Astrocyte (in vitro differentiated cells and primary cell): ENCODE measurements around the gene TMSB10. TPM values are rescaled to one million over a fixed set of nuclear protein-coding genes. Genes with fewer than 3 reads are reported as not detected.
A peak's percentile ranks its signal among the peaks of the same experiment; 100 is the strongest.

Experiments
- DNase-seq: peaks from one replicate; pipeline ENCODE4 v3.0.0-alpha.2; 2010; ENCODE audit warnings: low read depth
- FAIRE-seq: peaks from 2 replicates; lab custom pipeline; 2011; peaks lifted over from hg19 to GRCh38; lab: Jason Lieb, UNC
- H2AFZ ChIP-seq: 2 replicates; pipeline ENCODE4 v1.6.0; 2012; ENCODE audit warnings: low read depth, low read length, inconsistent platforms
- H3K27ac ChIP-seq: 2 replicates; pipeline ENCODE4 v1.5.1; 2011; ENCODE audit warnings: low read depth, low read length, inconsistent platforms
- H3K27me3 ChIP-seq: 2 replicates; pipeline ENCODE4 v1.6.0; 2011; ENCODE audit warnings: low read length, inconsistent platforms; ENCODE audit not compliant: insufficient read depth
- H3K36me3 ChIP-seq: 2 replicates; pipeline ENCODE4 v1.5.1; 2011; ENCODE audit warnings: low read length, inconsistent platforms; ENCODE audit not compliant: insufficient read depth
- H3K4me1 ChIP-seq: 2 replicates; pipeline ENCODE4 v1.5.1; 2011; ENCODE audit warnings: low read length, inconsistent platforms; ENCODE audit not compliant: insufficient read depth
- H3K4me2 ChIP-seq: 2 replicates; pipeline ENCODE4 v1.6.0; 2012; ENCODE audit warnings: low read length, inconsistent platforms
- H3K4me3 ChIP-seq: 2 replicates; pipeline ENCODE4 v1.5.1; 2011; ENCODE audit warnings: low read depth, mild to moderate bottlenecking, low read length, inconsistent platforms; ENCODE audit not compliant: insufficient read depth
- H3K79me2 ChIP-seq: 2 replicates; pipeline ENCODE4 v1.6.0; 2012; ENCODE audit warnings: mild to moderate bottlenecking, low read length, inconsistent platforms; ENCODE audit not compliant: insufficient read depth
- H3K9ac ChIP-seq: 2 replicates; pipeline ENCODE4 v1.6.0; 2012; ENCODE audit warnings: mild to moderate bottlenecking, low read length, inconsistent platforms
- H3K9me3 ChIP-seq: 2 replicates; pipeline ENCODE4 v1.5.1; 2012; ENCODE audit warnings: low read depth, mild to moderate bottlenecking, low read length, inconsistent platforms; ENCODE audit not compliant: insufficient read depth
- H4K20me1 ChIP-seq: 2 replicates; pipeline ENCODE4 v1.6.0; 2012; ENCODE audit warnings: low read length, inconsistent platforms; ENCODE audit not compliant: insufficient read depth
- H3K27ac Mint-ChIP-seq: one replicate; pipeline ENCODE4 v1.8.0; 2021; ENCODE audit warnings: mild to moderate bottlenecking, mixed read lengths; ENCODE audit not compliant: unreplicated experiment
- H3K27me3 Mint-ChIP-seq: one replicate; pipeline ENCODE4 v1.8.0; 2021; ENCODE audit warnings: low read depth, mixed read lengths; ENCODE audit not compliant: unreplicated experiment
- H3K36me3 Mint-ChIP-seq: one replicate; pipeline ENCODE4 v1.8.0; 2021; ENCODE audit warnings: low read depth, mixed read lengths; ENCODE audit not compliant: unreplicated experiment
- H3K4me1 Mint-ChIP-seq: one replicate; pipeline ENCODE4 v1.8.0; 2021; ENCODE audit warnings: low read depth, mixed read lengths; ENCODE audit not compliant: unreplicated experiment
- H3K4me3 Mint-ChIP-seq: one replicate; pipeline ENCODE4 v1.8.0; 2021; ENCODE audit warnings: mild to moderate bottlenecking, moderate library complexity, mixed read lengths; ENCODE audit not compliant: unreplicated experiment
- H3K9me3 Mint-ChIP-seq: one replicate; pipeline ENCODE4 v1.8.0; 2021; ENCODE audit warnings: mild to moderate bottlenecking, mixed read lengths; ENCODE audit not compliant: unreplicated experiment
- EZH2 ChIP-seq: IDR thresholded peaks from 2 replicates; pipeline ENCODE4 v1.6.1; 2012; ENCODE audit warnings: mild to moderate bottlenecking, low read length, inconsistent platforms; ENCODE audit not compliant: insufficient read depth
- total RNA-seq: library from RNA; stranded (reverse); gene quantifications from 2 replicates; pipeline ENCODE4 v1.2.1, GENCODE V29; 2021
- TF ChIP-seq, protein P1 (sequence below): IDR thresholded peaks from 2 replicates; pipeline ENCODE4 v1.5.1; 2011; ENCODE audit warnings: low read depth, mild to moderate bottlenecking, inconsistent platforms, low read length, moderate library complexity; ENCODE audit not compliant: insufficient read depth

TMSB10 gene
- total RNA-seq, 1 donor from 2014 or later: 3,439 TPM

DNA sequence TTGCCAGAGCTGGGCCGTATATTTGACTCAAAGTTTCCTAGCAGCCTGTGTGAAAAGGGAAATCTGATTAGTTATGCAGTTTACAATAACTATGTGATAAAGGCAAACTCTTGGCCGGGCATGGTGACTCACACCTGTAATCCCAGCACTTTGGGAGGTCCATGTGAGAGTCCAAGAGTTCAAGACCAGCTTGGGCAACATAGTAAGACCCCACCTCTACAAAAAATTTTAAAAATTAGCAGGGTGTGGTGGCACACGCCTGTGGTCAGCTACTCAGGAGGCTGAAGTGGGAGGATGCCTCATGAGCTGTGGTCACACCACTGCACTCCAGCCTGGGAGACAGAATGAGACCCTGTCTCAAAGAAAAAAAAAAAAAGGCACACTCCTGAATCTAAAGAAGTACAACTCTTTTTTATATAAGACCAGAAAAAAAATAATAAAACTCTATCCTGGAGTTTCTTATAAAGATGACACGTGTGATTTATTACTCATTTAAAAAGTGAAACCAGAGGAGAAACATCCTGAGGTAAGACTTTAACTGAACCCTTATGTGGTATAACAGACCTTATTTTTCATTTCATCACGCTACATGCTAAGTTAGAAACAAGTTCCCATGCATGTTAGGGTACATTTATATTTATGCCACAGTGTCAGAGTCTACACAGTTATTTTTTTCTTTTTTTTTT, 32.9 kb downstream of the TMSB10 start:
- no peak for TF ChIP-seq EZH2
- TF ChIP-seq, protein P1, sequence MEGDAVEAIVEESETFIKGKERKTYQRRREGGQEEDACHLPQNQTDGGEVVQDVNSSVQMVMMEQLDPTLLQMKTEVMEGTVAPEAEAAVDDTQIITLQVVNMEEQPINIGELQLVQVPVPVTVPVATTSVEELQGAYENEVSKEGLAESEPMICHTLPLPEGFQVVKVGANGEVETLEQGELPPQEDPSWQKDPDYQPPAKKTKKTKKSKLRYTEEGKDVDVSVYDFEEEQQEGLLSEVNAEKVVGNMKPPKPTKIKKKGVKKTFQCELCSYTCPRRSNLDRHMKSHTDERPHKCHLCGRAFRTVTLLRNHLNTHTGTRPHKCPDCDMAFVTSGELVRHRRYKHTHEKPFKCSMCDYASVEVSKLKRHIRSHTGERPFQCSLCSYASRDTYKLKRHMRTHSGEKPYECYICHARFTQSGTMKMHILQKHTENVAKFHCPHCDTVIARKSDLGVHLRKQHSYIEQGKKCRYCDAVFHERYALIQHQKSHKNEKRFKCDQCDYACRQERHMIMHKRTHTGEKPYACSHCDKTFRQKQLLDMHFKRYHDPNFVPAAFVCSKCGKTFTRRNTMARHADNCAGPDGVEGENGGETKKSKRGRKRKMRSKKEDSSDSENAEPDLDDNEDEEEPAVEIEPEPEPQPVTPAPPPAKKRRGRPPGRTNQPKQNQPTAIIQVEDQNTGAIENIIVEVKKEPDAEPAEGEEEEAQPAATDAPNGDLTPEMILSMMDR: no peak
- no peaks in the 10 kb centered on the region for H3K9me3 ChIP-seq
- no peak overlapping the region for H3K4me3 ChIP-seq
- no peaks in the 10 kb centered on the region for H3K4me1 ChIP-seq
- H3K36me3 ChIP-seq: no peaks in the 10 kb centered on the region
- DNase-seq (peak; percentile 55), FAIRE-seq (no peak)
- Mint-ChIP-seq H3K9me3 (no peaks in the 10 kb centered on the region), H3K27me3 (no peaks in the 10 kb centered on the region), H3K27ac (no peak overlapping the region), H3K36me3 (no peaks in the 10 kb centered on the region), H3K4me1 (peaks cover 5% of the 10 kb centered on the region), H3K4me3 (no peak overlapping the region)
- H3K79me2 ChIP-seq: no peaks in the 10 kb centered on the region
- no peak overlapping the region for H3K9ac ChIP-seq
- H3K27ac ChIP-seq: no peak overlapping the region
- H4K20me1 ChIP-seq: no peaks in the 10 kb centered on the region
- no peaks in the 10 kb centered on the region for H3K27me3 ChIP-seq
- no peak overlapping the region for H3K4me2 ChIP-seq
- H2AFZ ChIP-seq: no peak overlapping the region

DNA sequence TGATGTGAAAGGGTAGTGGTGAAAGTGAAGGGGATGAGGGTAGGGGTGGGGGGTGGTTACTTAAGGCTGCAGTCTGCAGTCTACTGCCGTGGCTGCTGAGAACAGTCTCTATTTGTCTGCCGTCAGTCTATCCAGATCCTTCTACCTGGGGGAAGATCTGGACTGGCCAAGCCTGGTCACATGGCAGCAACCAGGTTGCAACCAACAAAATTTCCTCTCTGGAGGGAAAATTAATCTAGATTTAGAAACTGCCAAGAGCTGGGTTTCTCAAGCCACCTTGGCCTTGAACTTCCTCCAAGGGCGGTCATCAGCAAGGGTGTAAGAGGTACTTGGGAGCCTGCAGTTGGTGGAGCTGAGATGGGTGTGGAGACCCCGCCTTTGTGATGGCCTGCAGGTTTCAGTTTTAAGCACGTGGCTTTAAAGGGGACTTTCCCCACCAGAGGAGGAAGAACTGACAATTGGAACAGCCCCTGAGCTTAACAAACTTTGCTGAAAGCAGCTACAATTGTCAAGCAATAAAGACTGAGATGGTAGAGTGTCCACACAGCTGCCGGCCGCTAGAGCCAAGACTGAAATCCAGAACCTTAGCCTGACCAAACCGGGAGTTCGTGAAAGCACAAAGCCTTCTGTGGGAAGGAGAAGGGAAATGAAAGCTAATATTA, 34.1 kb downstream of the TMSB10 start:
- H3K9me3 ChIP-seq: no peaks in the 10 kb centered on the region
- no peaks in the 10 kb centered on the region for H3K4me1 ChIP-seq
- H3K9me3 Mint-ChIP-seq: no peaks in the 10 kb centered on the region
- peaks cover 5% of the 10 kb centered on the region for H3K4me1 Mint-ChIP-seq
- H3K36me3 ChIP-seq: no peaks in the 10 kb centered on the region
- no peak overlapping the region for H3K4me2 ChIP-seq
- H2AFZ ChIP-seq: no peak overlapping the region
- no peak overlapping the region for H3K4me3 ChIP-seq
- FAIRE-seq (no peak), DNase-seq (no peak)
- H3K36me3 Mint-ChIP-seq: no peaks in the 10 kb centered on the region
- no peak overlapping the region for H3K27ac ChIP-seq
- H3K79me2 ChIP-seq: no peaks in the 10 kb centered on the region
- no peaks in the 10 kb centered on the region for H3K27me3 ChIP-seq
- no peak overlapping the region for H3K27ac Mint-ChIP-seq
- no peak for TF ChIP-seq EZH2
- TF ChIP-seq, protein P1: no peak
- H4K20me1 ChIP-seq: no peaks in the 10 kb centered on the region
- no peaks in the 10 kb centered on the region for H3K27me3 Mint-ChIP-seq
- no peak overlapping the region for H3K9ac ChIP-seq
- H3K4me3 Mint-ChIP-seq: no peak overlapping the region

DNA sequence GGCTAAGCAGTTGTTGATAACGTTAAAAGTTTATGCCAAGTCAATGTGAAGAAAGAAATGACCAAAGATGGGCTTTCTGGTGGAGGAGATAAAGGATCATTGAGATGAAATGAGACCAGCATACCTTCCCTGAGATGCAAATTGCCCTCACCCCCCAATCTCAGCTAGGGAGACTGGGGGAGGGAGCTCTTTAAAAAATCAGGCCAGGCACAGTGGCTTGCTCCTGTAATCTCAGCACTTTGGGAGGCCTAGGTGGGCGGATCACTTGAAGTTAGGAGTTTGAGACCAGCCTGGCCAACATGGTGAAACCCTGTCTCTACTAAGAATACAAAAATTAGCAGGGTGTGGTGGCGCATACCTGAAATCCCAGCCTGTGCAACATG, 34.6 kb downstream of the TMSB10 start:
- no peaks in the 10 kb centered on the region for H3K36me3 Mint-ChIP-seq
- DNase-seq (no peak), FAIRE-seq (no peak)
- H3K27ac ChIP-seq: no peak overlapping the region
- H3K27me3 Mint-ChIP-seq: no peaks in the 10 kb centered on the region
- no peaks in the 10 kb centered on the region for H3K9me3 Mint-ChIP-seq
- no peaks in the 10 kb centered on the region for H3K79me2 ChIP-seq
- no peak overlapping the region for H3K4me3 Mint-ChIP-seq
- H3K9ac ChIP-seq: no peak overlapping the region
- no peak overlapping the region for H3K4me3 ChIP-seq
- no peak overlapping the region for H2AFZ ChIP-seq
- no peak for TF ChIP-seq EZH2
- TF ChIP-seq, protein P1: no peak
- H3K4me1 ChIP-seq: no peaks in the 10 kb centered on the region
- H3K27ac Mint-ChIP-seq: no peak overlapping the region
- H3K36me3 ChIP-seq: no peaks in the 10 kb centered on the region
- H3K4me1 Mint-ChIP-seq: peaks cover 5% of the 10 kb centered on the region
- H3K27me3 ChIP-seq: no peaks in the 10 kb centered on the region
- no peaks in the 10 kb centered on the region for H3K9me3 ChIP-seq
- H4K20me1 ChIP-seq: no peaks in the 10 kb centered on the region
- no peak overlapping the region for H3K4me2 ChIP-seq
